HG03457 (cell line): ENCODE data around the gene PRSS57.

Experiments
- ATAC-seq: cut with Tn5 transposase; IDR thresholded peaks from one replicate; pipeline ENCODE4 v1.9.1; 2021; ENCODE audit warnings: moderate number of reproducible peaks; ENCODE audit not compliant: unreplicated experiment

The PRSS57 gene

DNA sequence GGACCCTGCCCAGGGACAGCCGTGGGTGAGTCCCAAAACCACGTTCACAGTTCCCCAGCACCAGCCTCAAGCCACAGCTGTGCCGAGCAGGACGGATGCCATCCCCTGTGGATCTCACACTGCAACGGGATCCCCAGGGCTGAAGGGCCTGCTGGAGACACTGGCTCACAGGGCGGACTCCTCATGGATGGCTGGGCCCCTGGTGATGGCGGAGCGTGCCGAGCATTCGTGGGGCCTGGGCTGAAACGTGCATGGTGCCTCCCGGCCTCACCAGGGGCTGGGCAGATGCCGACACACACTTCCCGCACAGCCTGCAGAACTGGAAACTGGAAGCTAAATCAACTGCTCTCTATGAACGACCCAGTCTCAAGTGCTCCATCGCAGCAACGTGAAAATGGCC, 41.8 kb downstream of the PRSS57 start:
- no peak for ATAC-seq

GRCh38 chr19:652467-653389, 42.5 kb downstream of the PRSS57 start:
- ATAC-seq = no peak

DNA sequence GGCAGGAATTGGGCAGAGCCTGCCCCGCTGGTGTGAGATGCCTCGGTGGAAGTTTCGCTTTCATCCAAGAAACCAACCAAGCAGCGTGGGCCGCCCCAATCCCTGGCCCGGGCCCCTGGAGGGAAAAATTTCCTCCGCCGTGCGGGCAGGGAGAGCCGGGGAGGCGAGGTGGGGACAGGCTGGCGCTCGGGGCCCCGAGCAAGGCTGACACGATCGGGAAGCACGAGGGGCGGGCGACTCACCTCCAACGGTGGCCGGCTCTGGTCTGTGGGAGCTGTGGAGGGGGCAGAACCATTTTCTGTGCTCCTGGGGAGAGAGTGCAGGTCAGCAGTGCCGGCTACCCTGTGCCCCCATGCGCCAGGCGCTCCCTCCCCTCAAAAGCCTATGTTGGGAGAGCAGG, 43.3 kb downstream of the PRSS57 start:
- ATAC-seq = no peak

GRCh38 chr19:651114-651818, 44.0 kb downstream of the PRSS57 start:
- ATAC-seq = no peak

DNA sequence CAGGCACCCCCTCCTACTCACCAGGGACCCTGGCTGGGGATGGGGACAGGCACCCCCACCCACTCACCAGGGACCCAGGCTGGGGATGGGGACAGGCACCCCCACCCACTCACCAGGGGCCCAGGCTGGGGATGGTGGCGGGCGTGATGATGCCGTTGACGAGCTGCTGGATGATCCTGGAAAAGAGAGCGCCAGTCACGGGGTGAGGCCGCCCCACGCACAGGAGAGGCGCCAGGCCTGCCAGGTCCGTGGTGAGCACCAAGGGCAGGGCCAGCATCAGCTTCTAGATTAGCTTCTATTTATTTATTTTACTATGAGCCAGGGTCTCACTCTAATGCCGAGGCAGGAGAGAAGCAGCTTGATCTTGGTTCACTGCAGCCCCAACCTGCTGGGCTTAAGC, 45.1 kb downstream of the PRSS57 start:
- ATAC-seq = no peak

DNA sequence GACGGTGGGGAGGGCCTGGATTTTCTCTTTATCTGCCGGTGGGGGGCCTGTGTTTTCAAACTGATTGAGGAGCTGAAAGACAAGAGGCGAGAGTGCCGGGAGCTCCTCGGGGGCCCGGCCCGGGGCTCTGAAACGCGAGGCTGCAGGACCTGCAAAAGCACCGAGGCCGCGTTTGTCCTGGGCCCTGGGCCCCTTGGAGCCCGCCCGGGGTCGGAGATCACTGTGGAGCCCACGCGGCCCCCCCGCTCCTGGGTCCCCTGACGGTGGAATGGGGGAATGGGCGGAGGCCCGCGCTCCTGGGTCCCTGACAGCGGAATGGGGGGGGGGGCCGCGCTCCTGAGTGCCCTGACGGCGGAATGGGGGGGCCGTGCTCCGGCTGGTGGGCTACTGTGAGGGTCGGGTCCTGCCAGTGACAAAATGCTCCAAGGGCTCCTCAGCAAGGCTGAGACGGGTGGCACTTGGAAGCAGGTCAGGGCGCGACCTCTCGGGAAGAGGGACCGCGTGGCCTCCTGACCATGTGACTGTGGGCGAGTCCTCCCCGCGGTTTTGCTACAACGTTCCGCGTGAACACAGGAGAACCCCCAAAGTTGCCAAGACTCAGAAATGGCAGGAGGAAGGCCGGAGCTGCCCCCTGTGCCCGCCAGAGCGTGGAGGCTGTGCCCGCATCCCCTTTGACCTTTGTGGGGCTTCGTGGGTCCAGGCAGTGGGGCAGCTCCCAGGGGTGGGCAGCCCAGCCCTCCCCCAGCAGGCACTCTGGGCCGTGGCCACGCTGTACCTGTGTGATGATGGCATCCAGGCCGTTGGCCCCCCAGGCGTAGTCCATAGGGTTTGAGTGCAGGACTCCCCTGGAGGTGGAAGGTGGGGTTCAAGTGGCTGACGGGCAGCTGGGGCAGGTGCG, 46.1 kb downstream of the PRSS57 start:
- no peak for ATAC-seq

GRCh38 chr19:648305-648704, 46.9 kb downstream of the PRSS57 start:
- no peak for ATAC-seq

DNA sequence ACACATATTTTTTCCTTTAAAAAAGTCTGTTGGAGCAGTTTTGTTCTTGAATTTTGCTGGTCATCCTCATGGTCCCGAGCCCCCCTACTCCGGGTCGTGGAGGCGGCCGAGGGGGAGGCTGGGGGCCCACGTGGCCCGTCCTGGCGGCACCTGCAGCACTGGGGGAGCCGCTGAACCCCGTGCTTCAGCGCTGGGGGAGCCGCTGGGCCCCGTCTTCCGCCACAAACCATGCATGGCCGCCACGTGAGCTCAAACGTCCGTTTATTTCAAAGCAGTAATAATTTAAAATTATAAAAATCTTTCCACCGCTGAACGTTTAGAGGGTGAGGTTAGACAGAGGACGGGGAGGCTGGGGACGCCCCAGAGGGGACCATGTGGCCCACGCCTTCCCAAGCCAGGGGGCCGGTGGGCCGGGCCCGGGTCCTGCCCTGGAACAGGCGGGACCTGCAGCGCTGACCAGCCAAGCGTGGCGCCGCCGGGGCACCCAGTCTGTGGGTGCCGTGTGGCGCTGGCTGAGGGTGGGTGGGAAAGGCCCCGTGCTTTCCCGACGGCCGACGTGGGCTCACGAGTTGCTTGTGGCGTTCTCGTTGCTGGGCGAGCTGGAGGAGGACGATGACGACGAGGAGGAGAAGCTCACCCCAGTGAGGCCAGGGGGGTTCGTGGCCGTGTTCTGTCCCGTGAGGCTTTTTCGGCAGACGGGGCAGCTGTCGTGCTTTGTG, 47.5 kb downstream of the PRSS57 start:
- no peak for ATAC-seq

DNA sequence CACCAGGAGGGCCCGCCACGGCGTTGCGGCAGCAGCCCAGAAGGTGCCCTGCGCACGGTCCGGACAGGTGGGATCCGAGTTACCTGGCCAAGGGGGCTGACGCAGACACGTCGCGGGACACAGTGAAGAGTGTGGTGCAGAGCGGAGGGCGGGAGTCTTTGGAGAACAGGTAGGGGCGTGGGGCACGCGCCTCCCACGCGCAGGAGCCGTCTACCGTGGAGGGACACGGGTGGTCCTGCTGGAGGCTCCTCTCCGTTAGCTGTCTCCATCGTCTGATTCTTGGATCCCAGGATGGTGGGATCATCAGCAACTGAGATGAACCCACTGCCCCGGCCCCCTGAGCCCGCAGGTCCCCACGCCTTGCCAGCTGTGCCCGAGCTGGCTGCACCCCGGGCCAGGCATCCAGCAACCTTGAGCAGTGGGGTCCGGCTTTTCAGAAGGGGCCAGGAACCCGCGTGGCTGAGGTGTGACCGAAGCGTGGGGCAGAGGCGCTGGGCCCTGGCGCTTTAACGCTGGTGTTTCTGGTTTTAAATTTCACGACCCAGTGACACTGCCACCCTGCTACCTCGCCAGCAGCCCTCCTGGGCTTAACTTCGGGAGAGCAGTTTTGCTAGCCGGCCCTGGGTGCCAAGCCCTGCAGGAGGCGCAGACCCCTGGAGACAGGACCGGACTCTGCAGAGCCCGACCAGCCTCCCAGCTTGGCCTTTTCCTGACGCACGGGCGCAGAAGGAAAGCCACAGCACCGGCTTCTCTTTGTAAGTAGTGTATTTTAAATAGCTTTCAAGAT, 48.3 kb downstream of the PRSS57 start:
- no peak for ATAC-seq

DNA sequence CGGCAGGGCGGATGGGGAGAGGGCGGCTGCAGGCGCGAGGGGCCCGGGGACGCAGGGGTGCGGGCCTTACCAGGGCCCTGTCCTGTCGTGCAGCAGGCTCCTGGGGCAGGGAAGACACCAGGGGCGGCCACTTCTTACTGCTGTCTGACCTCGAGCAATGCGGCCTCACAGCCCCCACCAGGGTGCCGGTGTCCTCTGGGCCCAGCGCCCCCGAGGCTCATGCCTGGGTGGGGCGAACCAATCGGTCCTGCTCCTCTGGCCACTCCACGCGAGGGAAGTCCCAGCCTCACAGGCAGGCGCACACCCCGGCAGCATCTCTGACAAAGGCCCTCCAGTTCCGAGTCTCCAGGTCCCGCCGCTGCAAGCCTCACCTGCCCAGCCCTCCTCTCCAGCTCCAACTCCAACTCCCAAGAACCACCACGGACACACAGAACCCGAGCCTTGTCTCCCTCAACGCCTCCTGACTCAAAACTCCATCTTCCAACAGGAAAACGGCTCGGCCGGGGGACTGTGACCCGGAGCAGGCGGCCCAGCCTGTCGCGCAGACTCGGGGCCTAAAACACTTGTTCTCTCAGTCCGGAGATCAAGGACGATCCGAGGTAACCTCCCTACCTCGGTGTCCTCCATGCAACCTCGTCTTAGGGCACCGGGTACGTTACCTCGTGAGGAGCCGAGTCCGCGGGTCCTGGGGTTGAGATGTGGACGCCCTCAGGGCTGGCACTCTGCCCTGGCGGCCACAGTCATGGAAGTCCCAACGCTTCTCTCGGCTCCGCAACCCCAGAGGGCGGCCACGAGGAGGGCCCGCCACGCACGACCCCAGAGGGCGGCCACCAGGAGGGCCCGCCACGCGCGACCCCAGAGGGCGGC, 49.1 kb downstream of the PRSS57 start:
- no peak for ATAC-seq

DNA sequence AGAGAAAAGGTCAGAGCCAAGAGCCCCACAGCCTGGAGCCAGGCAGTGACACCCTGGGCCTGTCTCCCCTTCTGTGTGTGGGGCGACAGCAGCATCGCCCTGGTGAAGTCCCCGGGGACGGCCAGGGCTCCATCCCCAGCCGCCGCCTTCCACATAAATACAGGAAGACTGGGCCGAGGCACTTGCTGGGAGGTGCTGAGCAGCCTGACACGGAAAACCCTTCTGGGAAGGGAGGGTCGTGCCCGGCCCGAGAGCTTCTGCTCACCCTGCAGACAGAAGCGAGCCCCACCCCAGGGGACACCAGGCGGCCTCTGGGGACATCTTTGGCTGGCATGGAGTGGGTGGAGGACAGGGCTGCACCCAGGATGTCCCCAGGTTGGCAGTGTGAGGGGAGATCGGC, 50.5 kb downstream of the PRSS57 start:
- ATAC-seq = no peak

DNA sequence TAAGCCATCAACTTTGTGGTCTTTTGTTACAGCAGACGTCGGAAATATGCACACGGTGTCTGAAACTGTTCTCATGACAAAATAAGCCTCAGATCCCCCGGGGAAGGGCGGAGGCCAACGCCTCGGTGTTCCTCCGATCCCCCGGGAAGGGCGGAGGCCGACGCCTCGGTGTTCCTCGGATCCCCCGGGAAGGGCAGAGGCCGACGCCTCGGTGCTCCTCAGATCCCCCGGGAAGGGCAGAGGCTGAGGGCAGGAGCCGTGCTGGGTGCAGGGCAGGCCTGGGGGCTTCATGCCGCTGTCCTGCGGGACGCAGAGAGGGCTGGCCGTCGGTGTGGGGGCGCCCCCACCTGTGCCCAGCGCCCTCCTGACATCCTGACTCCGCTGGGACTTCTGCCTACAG, 50.9 kb downstream of the PRSS57 start:
- no peak for ATAC-seq

GRCh38 chr19:643736-644135, 51.5 kb downstream of the PRSS57 start:
- ATAC-seq = no peak

- no peak for ATAC-seq
Measured at GRCh38 chr19:642767-643727, 52.2 kb downstream of the PRSS57 start.

DNA sequence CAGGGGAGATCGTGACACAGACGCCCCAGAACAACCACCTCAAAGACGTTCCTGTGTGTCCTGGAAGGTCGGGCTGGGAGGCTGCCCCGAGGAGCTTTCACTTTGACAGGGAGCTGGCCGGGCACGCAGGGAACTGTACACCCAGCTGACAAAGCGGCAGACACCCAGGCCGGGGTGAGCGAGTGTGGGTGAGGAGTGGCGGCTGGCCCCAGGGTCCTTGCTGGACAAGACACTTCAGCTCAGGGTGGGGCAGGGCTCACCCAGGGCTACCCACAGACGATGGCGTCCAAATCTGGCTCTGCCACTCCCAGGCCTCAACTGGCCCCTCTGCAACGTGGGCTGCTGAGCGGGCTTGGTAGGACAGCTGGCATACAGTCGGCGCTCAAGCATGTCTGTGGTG, 53.5 kb downstream of the PRSS57 start:
- ATAC-seq = no peak

DNA sequence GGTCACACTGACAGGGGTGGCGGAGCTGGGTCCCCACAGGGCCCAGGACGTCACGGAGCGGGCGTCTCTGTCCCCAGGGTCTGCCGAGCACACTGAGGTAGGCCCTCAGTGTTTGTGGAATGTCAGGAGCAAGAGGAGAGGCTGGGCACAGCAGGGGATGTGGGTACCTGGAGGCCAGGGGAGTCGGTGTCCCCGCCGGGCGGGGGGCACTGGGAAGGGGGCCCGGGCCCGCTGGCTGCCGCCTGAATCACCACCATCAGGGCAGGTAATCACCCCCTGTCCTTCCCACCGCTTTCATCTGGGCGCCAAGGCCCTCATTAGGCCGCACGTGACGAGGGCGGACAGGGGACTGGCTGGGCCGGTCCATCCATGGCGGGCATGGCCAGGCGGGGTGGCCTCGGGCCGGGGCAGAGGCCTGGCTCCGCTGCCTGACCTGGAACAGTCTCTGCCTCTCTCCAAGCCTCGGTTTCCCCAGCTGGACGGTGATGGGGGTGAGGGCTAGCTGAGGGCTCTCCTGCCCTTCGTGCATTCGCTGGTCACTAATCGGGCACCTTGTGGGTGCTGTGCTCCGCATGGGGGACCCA, 54.6 kb downstream of the PRSS57 start:
- ATAC-seq = no peak

DNA sequence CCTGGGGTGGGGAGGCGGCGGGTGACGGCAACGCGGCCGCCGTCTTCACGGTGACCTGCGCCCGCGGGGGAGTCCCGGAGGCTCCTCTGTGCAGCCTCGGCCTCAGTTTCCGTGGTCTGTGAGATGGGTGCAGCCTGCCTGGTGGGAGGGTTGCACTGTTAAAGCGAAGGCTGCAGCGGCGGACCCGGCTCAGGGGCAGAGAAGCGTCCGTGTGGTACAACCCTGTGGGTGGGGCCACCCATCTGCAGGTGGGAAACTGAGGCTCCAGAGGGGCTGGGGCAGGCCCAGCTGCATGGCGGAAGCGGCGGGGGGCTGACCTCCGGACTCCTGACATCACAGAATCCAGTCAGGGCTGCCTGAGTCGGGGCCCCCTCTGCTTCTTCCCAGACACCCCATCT, 55.1 kb downstream of the PRSS57 start:
- ATAC-seq = no peak
